Esophagus mucosa (tissue), 1 donor: ENCODE results near the gene HIVEP2. TPM values are rescaled to one million over a fixed set of nuclear protein-coding genes. Genes with fewer than 3 reads are reported as not detected.

Experiments
- total RNA-seq: library from RNA; stranded (reverse); gene quantifications from one replicate; pipeline ENCODE4 v1.2.4, GENCODE V29; 2023
- donor health status: DM: yes; HTN: yes; CAD: no.

HIVEP2 gene
- total RNA-seq, 1 donor from 2014 or later, result 12.2 TPM

Other genes with a start within 250 kb of the HIVEP2 start
- gene AIG1, start 115.7 kb upstream of the HIVEP2 start, total RNA-seq, result 24.9 TPM